Stimulated activated CD4-positive, alpha-beta T cell treated with anti-CD3 and anti-CD28 coated beads, Interleukin-15, amount 100 ng/mL, for 48 hours (primary cell): ENCODE results near the gene PIEZO2.

Source experiments
- DNase-seq, 2 donors: peaks; one replicate each; pipeline ENCODE4 v3.0.0-alpha.2; 2020; ENCODE audit warnings: low read depth in 2 of 2

The PIEZO2 gene

DNA sequence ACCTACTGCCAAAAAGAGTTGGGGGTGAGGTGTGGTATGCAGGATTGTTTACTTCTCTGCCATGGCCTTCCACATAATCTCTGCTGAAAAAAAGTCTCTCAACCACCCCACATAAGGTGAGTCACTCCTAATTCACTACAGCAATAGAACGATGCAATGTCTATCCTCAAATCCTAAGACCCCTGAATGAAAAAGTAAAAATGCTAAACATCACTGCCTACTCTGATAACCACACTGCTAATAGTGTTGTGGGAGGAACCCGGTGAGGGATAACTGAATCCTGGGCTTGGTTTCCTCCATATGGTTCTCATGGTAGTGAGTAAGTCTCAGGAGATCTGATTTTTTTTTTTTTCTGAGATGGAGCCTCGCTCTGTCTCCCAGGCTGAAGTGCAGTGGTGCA, 252.5 kb downstream of the PIEZO2 start:
- no peak for DNase-seq

DNA sequence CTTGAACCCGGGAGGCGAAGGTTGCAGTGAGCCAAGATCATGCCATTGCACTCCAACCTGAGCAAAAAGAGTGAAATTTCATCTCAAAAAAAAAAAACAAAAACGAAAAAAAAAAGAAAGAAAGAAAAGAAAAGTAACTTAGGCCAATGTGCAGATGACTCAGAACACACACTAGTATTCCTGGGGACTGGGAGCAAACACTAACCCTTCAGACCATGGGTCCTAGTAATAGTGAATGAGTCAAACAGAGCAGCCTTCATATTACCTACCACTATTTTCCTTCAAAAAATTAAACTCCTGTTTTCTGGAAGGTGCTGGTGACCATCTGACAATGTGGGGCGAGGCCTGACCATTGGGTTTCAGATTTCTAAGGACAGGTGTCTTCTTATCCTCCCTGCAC, 253.4 kb downstream of the PIEZO2 start:
- no peak for DNase-seq

DNA sequence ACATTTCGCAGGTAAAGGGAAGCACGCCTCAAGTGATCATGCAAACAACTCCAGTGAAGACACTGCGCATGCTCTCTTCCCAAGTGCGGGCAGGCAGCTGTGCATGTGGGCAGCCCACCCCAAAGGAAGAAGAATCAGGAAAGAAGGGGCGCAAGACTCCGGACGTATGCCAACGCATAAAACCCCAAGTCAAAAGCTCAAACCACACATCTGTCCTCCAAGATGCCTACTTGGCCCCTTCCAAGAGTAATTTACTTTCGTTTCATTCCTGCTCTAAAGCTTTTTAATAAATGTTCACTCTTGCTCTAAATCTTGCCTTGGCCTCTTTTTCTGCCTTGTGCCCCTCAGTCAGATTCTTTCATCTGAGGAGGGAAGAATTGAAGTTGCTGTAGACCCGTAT, 254.9 kb downstream of the PIEZO2 start:
- DNase-seq = no peak

DNA sequence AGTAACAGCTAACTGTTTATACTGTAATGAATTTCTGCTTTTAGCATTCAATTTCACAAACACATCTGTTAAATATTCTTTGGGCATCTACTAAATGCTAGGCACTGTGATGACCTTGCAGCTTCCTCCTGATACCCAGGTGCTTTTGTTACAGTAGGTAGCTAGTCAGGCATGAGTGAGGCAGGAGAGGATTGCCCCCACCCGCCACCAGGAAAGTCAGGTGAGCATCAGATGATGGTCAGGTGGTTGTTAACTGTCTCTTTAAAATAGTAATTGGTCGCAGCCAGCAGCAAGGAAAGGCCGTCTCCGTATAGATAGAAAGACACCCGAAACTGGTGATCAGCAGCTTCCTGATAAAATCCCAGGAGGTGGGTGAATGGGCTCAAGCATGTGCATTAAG, 255.6 kb downstream of the PIEZO2 start:
- no peak for DNase-seq

DNA sequence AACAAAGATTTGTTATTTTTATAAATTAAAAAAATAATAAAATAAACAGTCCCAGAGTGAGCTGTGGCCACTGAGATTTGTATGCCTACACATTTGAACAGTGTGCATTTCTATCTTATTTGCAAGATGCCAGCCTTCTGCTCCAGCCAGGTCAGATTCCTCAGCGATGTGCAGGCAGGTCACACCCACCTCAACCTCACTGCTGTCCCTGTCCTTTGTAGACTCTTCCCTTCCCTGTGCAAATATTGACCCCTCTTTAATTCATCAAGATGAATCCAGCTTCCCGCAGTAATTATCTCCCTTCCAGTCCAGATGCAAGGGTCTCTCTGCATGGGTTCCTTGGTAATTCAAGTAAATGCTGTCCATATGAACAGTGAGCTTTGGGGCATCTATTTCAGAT, 256.2 kb downstream of the PIEZO2 start:
- no peak for DNase-seq

DNA sequence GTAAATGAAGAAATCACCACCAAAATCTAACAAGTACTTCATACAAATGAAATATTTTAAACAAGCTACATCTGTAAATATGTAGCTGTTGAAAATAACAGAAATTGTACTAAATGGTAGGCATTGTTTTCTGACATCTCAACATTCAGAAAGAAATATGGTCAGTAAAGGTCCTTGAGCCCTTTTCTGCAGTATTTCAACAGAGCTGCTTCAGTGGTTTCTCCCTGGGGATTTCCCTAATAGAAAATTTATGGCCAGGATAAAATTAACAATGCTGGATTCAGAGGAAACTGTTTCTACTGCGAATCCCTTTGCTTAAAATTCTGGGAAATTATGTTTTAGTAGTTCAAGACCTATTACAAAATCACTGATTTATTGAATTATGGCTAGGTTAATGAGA, 256.6 kb downstream of the PIEZO2 start:
- DNase-seq = no peak

GRCh38 chr18:10890022-10890421, 259.3 kb downstream of the PIEZO2 start:
- DNase-seq = no peak

- no peak for DNase-seq
Observed at GRCh38 chr18:10878703-10879102, 270.7 kb downstream of the PIEZO2 start.

- DNase-seq = no peak
Observed at GRCh38 chr18:10877987-10878386, 271.4 kb downstream of the PIEZO2 start.

DNA sequence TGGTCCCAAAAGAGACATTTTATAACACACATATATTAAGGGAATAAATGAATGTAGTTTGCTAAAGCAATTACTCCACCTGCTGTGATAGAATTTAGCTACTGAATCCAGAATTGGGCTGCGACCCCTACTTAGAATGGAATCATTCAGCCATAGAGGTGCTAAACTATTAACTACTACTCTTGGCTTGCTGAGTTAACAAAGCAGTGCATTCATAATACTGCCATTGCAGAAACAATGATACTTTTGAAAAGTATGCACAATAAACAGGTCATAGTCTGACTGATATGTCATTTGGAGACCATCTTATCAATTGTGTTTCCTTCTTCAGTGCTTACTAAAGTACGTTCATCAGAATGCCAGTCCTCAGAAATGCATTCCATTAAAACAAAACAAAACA, 273.6 kb downstream of the PIEZO2 start:
- DNase-seq = no peak

GRCh38 chr18:10872304-10872703, 277.1 kb downstream of the PIEZO2 start:
- no peak for DNase-seq

DNA sequence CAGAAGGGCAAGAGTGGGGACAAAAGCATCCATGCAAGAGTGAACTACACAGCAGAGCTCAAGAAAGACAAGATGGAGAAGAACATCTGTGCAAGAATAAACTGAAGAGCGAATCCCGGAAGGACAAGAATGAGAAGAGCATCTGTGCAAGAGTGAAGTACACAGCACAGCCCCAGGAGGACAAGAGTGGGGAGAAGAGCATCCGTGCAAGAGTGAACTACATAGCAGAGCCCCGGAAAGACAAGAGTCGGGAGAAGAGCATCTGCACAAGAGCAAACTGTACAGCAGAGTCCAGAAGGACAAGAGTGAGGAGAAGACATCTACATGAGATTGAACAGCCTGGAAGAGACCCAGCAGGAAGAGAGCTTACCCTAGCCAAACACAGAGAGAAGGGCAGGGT, 284.6 kb downstream of the PIEZO2 start:
- no peak for DNase-seq

DNA sequence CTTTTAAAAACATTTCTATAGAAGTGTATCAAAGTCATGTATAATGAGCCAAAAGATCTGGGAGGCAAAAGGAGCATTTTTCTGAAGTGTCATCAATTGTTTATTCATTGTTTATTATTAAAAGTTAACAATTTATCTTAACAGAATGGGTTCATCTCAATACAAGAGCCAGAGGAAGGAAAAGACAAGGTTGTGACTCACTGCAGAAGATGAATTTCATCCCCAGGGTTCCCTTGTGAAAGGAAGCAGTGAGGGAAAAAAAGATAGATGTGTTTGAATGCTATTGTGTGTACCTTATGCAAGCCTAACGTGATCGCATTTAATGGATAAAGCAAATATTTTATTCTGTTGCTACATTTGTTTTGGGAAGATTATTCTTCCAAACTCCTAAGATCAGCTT, 286.3 kb downstream of the PIEZO2 start:
- DNase-seq = no peak

- no peak for DNase-seq
Observed at GRCh38 chr18:10860928-10861327, 288.4 kb downstream of the PIEZO2 start.

DNA sequence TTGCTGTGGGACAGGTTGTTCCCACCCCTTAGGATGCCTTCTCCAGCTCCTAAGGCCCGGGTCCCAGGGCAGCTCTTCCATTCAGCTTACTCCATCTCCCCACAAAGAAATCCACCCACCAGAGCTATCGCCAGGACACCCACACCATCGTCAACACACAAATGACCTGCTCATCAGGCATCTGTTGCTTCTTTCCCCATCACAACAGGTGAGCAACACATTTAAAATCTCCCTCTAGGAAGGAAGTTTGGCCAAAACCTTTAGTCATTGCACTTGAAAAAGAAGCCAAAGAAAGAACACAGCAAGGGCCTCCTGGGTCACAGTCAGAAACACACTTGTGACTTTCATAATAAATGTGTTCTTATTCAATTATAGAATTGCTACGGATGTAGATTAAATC, 289.0 kb downstream of the PIEZO2 start:
- DNase-seq = no peak

DNA sequence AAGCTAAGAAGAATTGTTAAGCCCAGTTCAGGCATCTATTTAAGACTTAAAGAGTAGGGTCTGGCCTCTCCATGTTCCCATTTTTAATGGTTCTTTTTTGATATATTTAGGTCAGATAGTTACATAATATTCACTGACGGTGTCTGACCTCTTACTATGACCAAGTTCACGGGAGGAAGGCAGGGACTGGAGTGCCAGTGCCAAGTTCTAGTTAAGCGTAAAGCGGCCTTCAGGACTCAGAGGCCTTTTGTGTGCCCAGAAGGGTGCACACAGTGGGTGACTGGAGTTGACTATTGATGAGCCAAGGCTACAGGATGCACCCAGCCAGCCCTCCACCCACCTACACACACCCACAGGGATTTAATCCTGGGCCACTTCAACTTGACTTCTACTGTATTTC, 290.9 kb downstream of the PIEZO2 start:
- no peak for DNase-seq

- no peak for DNase-seq
Observed at GRCh38 chr18:10856132-10856531, 293.2 kb downstream of the PIEZO2 start.

GRCh38 chr18:10852385-10853303, 296.7 kb downstream of the PIEZO2 start:
- DNase-seq = no peak

DNA sequence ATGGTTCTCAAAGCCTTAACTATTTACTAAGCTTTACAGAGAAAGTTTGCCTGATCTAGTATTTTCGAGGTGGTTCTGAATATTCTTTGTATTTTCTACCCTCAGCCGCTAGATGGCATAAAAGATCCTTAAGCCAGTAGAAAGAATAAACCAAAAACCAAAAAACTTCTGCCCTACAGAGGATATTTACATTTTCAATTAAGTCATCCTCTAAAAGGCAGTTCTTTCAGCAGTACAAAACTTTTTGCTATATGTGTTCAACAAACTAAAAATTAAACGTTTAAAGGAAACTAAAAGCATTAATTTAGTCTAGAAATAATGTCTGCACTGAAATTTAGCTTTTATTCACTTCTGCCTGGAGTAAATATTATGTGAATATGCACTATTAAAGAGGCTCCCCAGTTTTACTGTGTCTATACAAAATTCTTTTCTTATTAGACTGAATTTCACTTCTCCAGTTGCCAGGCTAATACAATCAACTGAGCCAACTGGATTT, 297.5 kb downstream of the PIEZO2 start:
- DNase-seq = no peak

GRCh38 chr18:10850840-10851239, 298.5 kb downstream of the PIEZO2 start:
- DNase-seq = no peak

- no peak for DNase-seq
Observed at GRCh38 chr18:10850216-10850615, 299.2 kb downstream of the PIEZO2 start.

DNA sequence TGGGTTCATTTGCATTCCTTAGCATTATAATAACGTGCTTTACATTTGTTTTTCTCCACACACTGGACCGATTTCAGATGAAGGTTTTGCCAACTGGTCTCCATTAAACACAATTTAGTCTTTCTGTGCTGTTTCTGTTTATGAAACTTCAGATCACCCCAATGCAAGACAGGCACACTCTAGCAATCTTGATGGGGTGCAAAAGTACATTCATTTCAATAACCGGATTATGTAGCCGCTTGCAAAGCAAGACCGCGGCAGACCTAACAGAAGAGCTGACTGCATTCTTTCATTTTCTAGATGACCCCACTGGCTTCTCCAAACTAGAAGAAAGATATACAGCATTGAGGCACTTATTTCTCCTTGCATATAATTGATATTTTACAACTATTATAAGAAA, 301.5 kb downstream of the PIEZO2 start:
- DNase-seq = no peak

GRCh38 chr18:10847408-10847790, 302.0 kb downstream of the PIEZO2 start:
- no peak for DNase-seq
